ENCODE measurements around the gene NUP50. TPM values are rescaled to one million over a fixed set of nuclear protein-coding genes. Genes with fewer than 3 reads are reported as not detected.

NUP50 gene
- total RNA-seq, 1 donor from 2014 or later: 79.0 TPM

DNA sequence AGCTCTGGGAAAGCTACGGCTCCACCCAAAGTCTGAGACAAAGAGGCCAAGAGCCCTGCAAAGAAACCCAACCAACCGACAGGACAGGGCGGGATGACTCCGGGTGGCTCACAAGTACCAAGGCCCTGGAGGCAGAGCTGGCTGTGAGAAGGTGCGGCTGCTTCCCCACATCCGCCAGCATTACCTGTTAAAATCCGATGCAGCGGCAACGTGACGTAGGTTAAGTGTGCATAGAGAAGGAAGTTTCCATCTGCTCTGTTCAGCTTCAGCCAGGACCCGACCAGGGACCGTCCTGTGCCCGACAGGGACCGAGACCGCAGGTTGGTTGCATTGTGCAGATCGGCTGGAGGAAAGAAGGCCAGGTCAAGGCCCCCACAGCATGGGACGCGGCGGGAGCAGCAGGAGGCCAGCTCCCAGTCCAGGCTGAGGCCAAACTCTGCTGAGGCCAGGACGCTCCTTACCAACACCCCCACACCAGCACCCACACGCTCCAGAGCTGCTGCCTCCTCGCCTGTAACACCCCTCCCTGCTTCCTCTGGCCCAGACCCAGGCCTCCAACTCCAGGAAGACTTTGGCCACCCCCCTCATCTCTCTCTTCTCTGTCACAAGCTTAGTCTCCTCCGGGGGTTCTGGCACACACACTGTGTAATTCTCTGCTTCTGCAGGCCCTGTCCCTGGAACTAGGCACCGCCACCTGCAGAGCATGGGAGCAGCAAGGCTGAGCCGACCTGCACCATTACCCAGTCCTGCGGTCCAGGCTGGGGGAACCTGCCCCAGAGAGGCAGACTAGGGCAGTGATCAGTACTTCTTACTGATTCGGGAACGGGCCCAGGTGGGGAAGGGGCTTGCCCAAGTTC lies 34.1 kb downstream of the NUP50 start:
- Mint-ChIP-seq H3K27me3 (ENCODE audit: unreplicated experiment) (peaks cover 6% of the 10 kb centered on the region), H3K36me3 (ENCODE audit: unreplicated experiment) (no peaks in the 10 kb centered on the region), H3K4me3 (ENCODE audit: unreplicated experiment) (no peak overlapping the region), H3K9me3 (ENCODE audit: unreplicated experiment) (peaks cover 10% of the 10 kb centered on the region), H3K27ac (ENCODE audit: unreplicated experiment) (peak overlapping the region; percentile 8), H3K4me1 (ENCODE audit: low read depth, unreplicated experiment) (peaks cover 26% of the 10 kb centered on the region)
- no peak for TF ChIP-seq CTCF (IDR thresholded peaks at IDR 0.05; ENCODE audit: partially characterized antibody, unreplicated experiment)
- DNase-seq: no peak

- peaks cover 22% of the 10 kb centered on the region for H3K4me1 Mint-ChIP-seq (ENCODE audit: low read depth, unreplicated experiment)
- peaks cover 10% of the 10 kb centered on the region for H3K9me3 Mint-ChIP-seq (ENCODE audit: unreplicated experiment)
- TF ChIP-seq CTCF (IDR thresholded peaks at IDR 0.05; ENCODE audit: partially characterized antibody, unreplicated experiment): no peak
- no peak for DNase-seq
- no peak overlapping the region for H3K4me3 Mint-ChIP-seq (ENCODE audit: unreplicated experiment)
- H3K27me3 Mint-ChIP-seq (ENCODE audit: unreplicated experiment): peaks cover 6% of the 10 kb centered on the region
- H3K27ac Mint-ChIP-seq (ENCODE audit: unreplicated experiment): peak overlapping the region; percentile 8
- no peaks in the 10 kb centered on the region for H3K36me3 Mint-ChIP-seq (ENCODE audit: unreplicated experiment)
Observed at GRCh38 chr22:45198463-45198795, 34.7 kb downstream of the NUP50 start.

- H3K4me3 Mint-ChIP-seq (ENCODE audit: unreplicated experiment): peak overlapping the region; percentile 30
- H3K27me3 Mint-ChIP-seq (ENCODE audit: unreplicated experiment): peaks cover 6% of the 10 kb centered on the region
- TF ChIP-seq CTCF (IDR thresholded peaks at IDR 0.05; ENCODE audit: partially characterized antibody, unreplicated experiment): no peak
- DNase-seq: no peak
- no peaks in the 10 kb centered on the region for H3K36me3 Mint-ChIP-seq (ENCODE audit: unreplicated experiment)
- peaks cover 20% of the 10 kb centered on the region for H3K4me1 Mint-ChIP-seq (ENCODE audit: low read depth, unreplicated experiment)
- peak overlapping the region; percentile 52 for H3K27ac Mint-ChIP-seq (ENCODE audit: unreplicated experiment)
- peaks cover 10% of the 10 kb centered on the region for H3K9me3 Mint-ChIP-seq (ENCODE audit: unreplicated experiment)
Observed at GRCh38 chr22:45199723-45200122, 36.0 kb downstream of the NUP50 start.

DNA sequence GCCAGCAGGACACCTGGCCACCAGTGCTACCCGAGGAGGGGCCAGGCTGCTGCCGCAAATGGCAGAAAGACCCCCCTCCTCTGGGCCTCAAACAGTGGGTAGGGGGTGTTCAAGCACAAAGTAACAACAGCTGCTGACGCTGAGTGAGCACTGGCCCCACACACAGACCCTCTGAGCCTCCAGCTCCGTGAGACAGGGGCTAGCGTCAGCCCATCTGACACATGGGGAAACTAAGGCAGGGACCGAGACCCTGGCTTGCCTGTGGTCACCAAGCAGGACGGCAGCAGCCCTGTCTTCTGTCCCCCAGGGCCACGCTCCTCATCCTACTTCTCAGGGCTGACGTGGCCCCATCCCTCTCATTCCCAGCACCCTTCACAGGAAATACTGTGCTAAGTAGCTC lies 36.5 kb downstream of the NUP50 start:
- H3K4me3 Mint-ChIP-seq (ENCODE audit: unreplicated experiment): peak overlapping the region; percentile 46

More for the DNA sequence above, 36.5 kb downstream of the NUP50 start:
- H3K36me3 Mint-ChIP-seq (ENCODE audit: unreplicated experiment): no peaks in the 10 kb centered on the region
- DNase-seq: no peak
- peaks cover 23% of the 10 kb centered on the region for H3K4me1 Mint-ChIP-seq (ENCODE audit: low read depth, unreplicated experiment)
- no peak for TF ChIP-seq CTCF (IDR thresholded peaks at IDR 0.05; ENCODE audit: partially characterized antibody, unreplicated experiment)
- H3K27me3 Mint-ChIP-seq (ENCODE audit: unreplicated experiment): peaks cover 6% of the 10 kb centered on the region
- H3K27ac Mint-ChIP-seq (ENCODE audit: unreplicated experiment): no peak overlapping the region
- H3K9me3 Mint-ChIP-seq (ENCODE audit: unreplicated experiment): peaks cover 12% of the 10 kb centered on the region
